HepG2 (cell line): Measurements from ENCODE around the gene APEX2. TPM values are rescaled to one million over a fixed set of nuclear protein-coding genes. Genes with fewer than 3 reads are reported as not detected.

Experiments
- ATF7-NPFF ChIP-seq: sonication (generic); formaldehyde crosslinking; IDR thresholded peaks from 2 replicates; pipeline ENCODE4 v1.8.1; 2023; ENCODE audit warnings: mild to moderate bottlenecking, low read depth, missing genetic modification reagents, moderate library complexity
- CHD4 ChIP-seq: fragments of 200-600 bp; sonication (generic); IDR thresholded peaks from 2 replicates; pipeline ENCODE4 v1.7.0; 2017; ENCODE audit warnings: mild to moderate bottlenecking, low read length, borderline replicate concordance
- KAT8 ChIP-seq: IDR thresholded peaks from 2 replicates; pipeline ENCODE4 v1.6.1; 2016; ENCODE audit warnings: missing genetic modification reagents, missing compliant biosample characterization
- MNT ChIP-seq: fragments of 450-650 bp; IDR thresholded peaks from 2 replicates; pipeline ENCODE4 v1.6.1; 2016
- SATB2 ChIP-seq: sonication (generic); formaldehyde crosslinking; IDR thresholded peaks from 2 replicates; pipeline ENCODE4 v1.5.0; 2020; ENCODE audit warnings: missing genetic modification reagents
- TAF1 ChIP-seq: sonication (generic); formaldehyde crosslinking; IDR thresholded peaks from 2 replicates; pipeline ENCODE4 v1.4.0; 2020; ENCODE audit warnings: missing genetic modification reagents
- ZBTB7B ChIP-seq: sonication (generic); formaldehyde crosslinking; IDR thresholded peaks from 2 replicates; pipeline ENCODE4 v1.4.0; 2020; ENCODE audit warnings: missing genetic modification reagents
- ZNF556 ChIP-seq: sonication (generic); formaldehyde crosslinking; IDR thresholded peaks from 2 replicates; pipeline ENCODE4 v1.4.0; 2020; ENCODE audit warnings: mild to moderate bottlenecking, missing genetic modification reagents, borderline replicate concordance
- ZNF800 ChIP-seq: sonication (generic); formaldehyde crosslinking; IDR thresholded peaks from 2 replicates; pipeline ENCODE4 v1.4.0; 2020; ENCODE audit warnings: missing genetic modification reagents
- polyA plus RNA-seq, 8 experiments: library from polyadenylated mRNA; depleted of rRNA in 3 of 8; stranded (reverse) in 7 of 8; unstranded in 1 of 8; fragments of >200 nt; fragmentation: Illumina TruSeq in 4 of 8; extraction: Trizol in 4 of 8; gene quantifications; 2 replicates each; pipeline versions ENCODE4 v1.2.1 to v1.2.3, GENCODE V29; 2011 to 2016; ENCODE audit warnings: low read depth in 4 of 8, missing spikeins in 1 of 8, mixed read lengths in 1 of 8; ENCODE audit not compliant: insufficient read depth in 1 of 8
- total RNA-seq, 5 experiments: library from RNA; depleted of rRNA; stranded (reverse); fragments of >200 nt; fragmentation: Illumina TruSeq; extraction: Trizol; gene quantifications; 2 replicates each; pipeline ENCODE4 v1.2.3, GENCODE V29; 2016; ENCODE audit warnings: low read depth in 1 of 5

The APEX2 gene
- total and polyA plus RNA-seq, 2 of the 13 experiments (the other 11 are each of a cell fraction or from before 2014, with no cell fraction given), result 12.7 to 17.8 TPM

- TF ChIP-seq SATB2 (CRISPR knock-in tag), result no peak
- TF ChIP-seq TAF1 (CRISPR knock-in tag), result no peak
- TF ChIP-seq ZBTB7B (CRISPR knock-in tag), result no peak
- TF ChIP-seq KAT8 (CRISPR knock-in tag), result no peak
- TF ChIP-seq MNT, result no peak
- no peak for TF ChIP-seq ATF7-NPFF (CRISPR knock-in tag)
- TF ChIP-seq ZNF800 (CRISPR knock-in tag), result no peak
- no peak for TF ChIP-seq CHD4
- no peak for TF ChIP-seq ZNF556 (CRISPR knock-in tag)
These were observed 8.6 kb downstream of the APEX2 start (continued) for GRCh38 chrX:55008571-55009358.
